IMR-90 (cell line): ENCODE measurements around the gene SLC44A5. TPM values are rescaled to one million over a fixed set of nuclear protein-coding genes. Genes with fewer than 3 reads are reported as not detected.
"Not testable (repeated sequence)": the region's sequence is repeated elsewhere in the genome, so short reads cannot be mapped to it uniquely, and the experiment has no call there.

Experiments used
- ATAC-seq: fragments of 200-7000 bp; cut with Tn5 transposase; 2 replicates; pipeline ENCODE4 v1.9.1; 2020; ENCODE audit warnings: low read depth, mild to moderate bottlenecking, moderate library complexity
- BruUV-seq: library from RNA; stranded (reverse); fragments of 400-500 nt; replicated peaks from 2 replicates; lab custom pipeline; 2021; lab: Mats Ljungman, UMichigan
- CTCF ChIA-PET: fragments of 300-600 bp; formaldehyde crosslinking; extraction: SDS; loops from one replicate; lab custom pipeline; 2021; ENCODE audit warnings: antibody characterized with exemption; lab: Yijun Ruan, JAX
- POLR2A ChIA-PET: fragments of 300-600 bp; sonication (Branson Sonifier 250); formaldehyde crosslinking; loops from one replicate; lab custom pipeline; 2022; ENCODE audit warnings: antibody characterized with exemption; ENCODE audit not compliant: unreplicated experiment; lab: Charles Lee
- DNase-seq: peaks from one replicate; pipeline ENCODE4 v3.0.0; 2013
- H2AFZ ChIP-seq: replicated peaks from 2 replicates; pipeline ENCODE3; 2013; ENCODE audit warnings: low read length, mild to moderate bottlenecking; ENCODE audit not compliant: poor library complexity
- H2AK5ac ChIP-seq: 2 replicates; pipeline ENCODE4 v1.6.1; 2013; ENCODE audit warnings: low read depth, low read length, inconsistent platforms
- H2AK9ac ChIP-seq: replicated peaks from 2 replicates; pipeline ENCODE3; 2013; ENCODE audit warnings: mild to moderate bottlenecking, low read depth, low read length, moderate library complexity; ENCODE audit not compliant: poor library complexity
- H2BK120ac ChIP-seq: 2 replicates; pipeline ENCODE4 v1.6.1; 2013; ENCODE audit warnings: low read depth, low read length, inconsistent platforms
- H2BK15ac ChIP-seq: 3 replicates; pipeline ENCODE4 v1.6.1; 2013; ENCODE audit warnings: low read depth, low read length, inconsistent platforms
- H2BK20ac ChIP-seq: 2 replicates; pipeline ENCODE4 v1.6.1; 2013; ENCODE audit warnings: low read depth, mild to moderate bottlenecking, inconsistent platforms, low read length, moderate library complexity
- H2BK5ac ChIP-seq: 2 replicates; pipeline ENCODE4 v1.6.1; 2013; ENCODE audit warnings: mild to moderate bottlenecking, low read depth, low read length, inconsistent platforms; ENCODE audit not compliant: poor library complexity, severe bottlenecking
- H3K14ac ChIP-seq: replicated peaks from 2 replicates; pipeline ENCODE4 v1.6.1; 2013; ENCODE audit warnings: low read depth, low read length, inconsistent platforms
- H3K18ac ChIP-seq: 2 replicates; pipeline ENCODE4 v1.6.1; 2013; ENCODE audit warnings: low read depth, low read length, control low read depth
- H3K23ac ChIP-seq: 2 replicates; pipeline ENCODE4 v1.6.1; 2013; ENCODE audit warnings: low read depth, low read length, inconsistent platforms
- H3K27ac ChIP-seq: 2 replicates; pipeline ENCODE4 v1.5.1; 2013; ENCODE audit warnings: mild to moderate bottlenecking, control low read depth, low read length; ENCODE audit not compliant: insufficient read depth
- H3K27me3 ChIP-seq: 2 replicates; pipeline ENCODE4 v1.6.1; 2013; ENCODE audit warnings: low read length; ENCODE audit not compliant: control insufficient read depth, insufficient read depth
- H3K36me3 ChIP-seq: 2 replicates; pipeline ENCODE4 v1.6.1; 2013; ENCODE audit warnings: low read length, mixed read lengths; ENCODE audit not compliant: control insufficient read depth, insufficient read depth
- H3K4ac ChIP-seq: 2 replicates; pipeline ENCODE4 v1.6.1; 2013; ENCODE audit warnings: low read depth, low read length, inconsistent platforms
- H3K4me1 ChIP-seq: 2 replicates; pipeline ENCODE4 v1.6.1; 2013; ENCODE audit warnings: low read length, mixed read lengths; ENCODE audit not compliant: control insufficient read depth, insufficient read depth
- H3K4me2 ChIP-seq: 2 replicates; pipeline ENCODE4 v1.6.1; 2013; ENCODE audit warnings: low read depth, mild to moderate bottlenecking, control low read depth, low read length, moderate library complexity
- H3K4me3 ChIP-seq: 2 replicates; pipeline ENCODE4 v1.5.1; 2013; ENCODE audit warnings: low read depth, mild to moderate bottlenecking, control low read depth, low read length, moderate library complexity; ENCODE audit not compliant: insufficient read depth
- H3K56ac ChIP-seq: 2 replicates; pipeline ENCODE4 v1.6.1; 2013; ENCODE audit warnings: low read length, inconsistent platforms; ENCODE audit not compliant: insufficient read depth; ENCODE audit errors: extremely low read depth
- H3K79me1 ChIP-seq, 2 experiments: 2 replicates each; pipeline ENCODE4 v1.6.1; 2013; ENCODE audit warnings: low read length in 2 of 2, inconsistent platforms in 1 of 2, low read depth in 1 of 2
- H3K9ac ChIP-seq: 2 replicates; pipeline ENCODE4 v1.6.1; 2013; ENCODE audit warnings: low read depth, low read length, control low read depth
- H3K9me1 ChIP-seq: 2 replicates; pipeline ENCODE4 v1.6.1; 2013; ENCODE audit warnings: low read length, inconsistent platforms; ENCODE audit not compliant: insufficient read depth
- H3K9me3 ChIP-seq: 2 replicates; pipeline ENCODE4 v1.6.1; 2013; ENCODE audit warnings: low read length; ENCODE audit not compliant: control insufficient read depth, insufficient read depth
- H4K20me1 ChIP-seq: 2 replicates; pipeline ENCODE4 v1.6.1; 2013; ENCODE audit warnings: low read length, inconsistent platforms; ENCODE audit not compliant: insufficient read depth
- H4K5ac ChIP-seq: 2 replicates; pipeline ENCODE4 v1.6.1; 2013; ENCODE audit warnings: mild to moderate bottlenecking, low read depth, low read length, control low read depth
- H4K8ac ChIP-seq, 2 experiments: 2 replicates each; pipeline ENCODE4 v1.6.1; 2013; ENCODE audit warnings: low read depth in 2 of 2, low read length in 2 of 2, control low read depth in 1 of 2, inconsistent platforms in 1 of 2
- H4K91ac ChIP-seq: 2 replicates; pipeline ENCODE4 v1.6.1; 2013; ENCODE audit warnings: low read depth, low read length, inconsistent platforms; ENCODE audit not compliant: insufficient read depth
- MAFK ChIP-seq: IDR thresholded peaks from 2 replicates; pipeline ENCODE4 v1.6.1; 2012; ENCODE audit warnings: low read depth, low read length, improper control_type of control experiment
- MXI1 ChIP-seq: IDR thresholded peaks from 2 replicates; pipeline ENCODE4 v1.6.1; 2012; ENCODE audit warnings: low read depth, mild to moderate bottlenecking, low read length, moderate library complexity, borderline replicate concordance
- WGBS, 2 experiments: methylation state at CpG; one replicate each; pipeline versions ENCODE4 v1.1.5 to v1.1.7; 2013; ENCODE audit warnings: missing lambda C conversion rate in 2 of 2; ENCODE audit not compliant: insufficient read length in 1 of 2; ENCODE audit errors: extremely low coverage in 2 of 2; 5-methylcytosine and 5-hydroxymethylcytosine counted together
- dilution Hi-C: fragments of 300-500 bp; cut with HindIII; formaldehyde crosslinking; loops from one replicate; pipeline ENCODE4 v1.14.3; 2018; ENCODE audit warnings: low sequenced_read_pairs; ENCODE audit not compliant: unreplicated experiment
- in situ Hi-C: fragments of 300-500 bp; cut with MboI; formaldehyde crosslinking; loops from 3 replicates; pipeline ENCODE4 v1.14.3; 2019; ENCODE audit warnings: low sequenced_read_pairs, inconsistent platforms, mixed read lengths
- intact Hi-C: fragments of 100-400 bp; cut with micrococcal nuclease; formaldehyde crosslinking; loops from 2 replicates; pipeline ENCODE4 v1.10.0; 2022
- polyA plus RNA-seq, 3 experiments: library from polyadenylated mRNA; depleted of rRNA; stranded (reverse); fragments of >200 nt; gene quantifications; 2 replicates each; pipeline ENCODE4 v1.2.3, GENCODE V29; 2012; ENCODE audit warnings: low replicate concordance in 1 of 3
- total RNA-seq: library from RNA; depleted of rRNA; stranded (reverse); fragments of >200 nt; gene quantifications from 2 replicates; pipeline ENCODE4 v1.2.3, GENCODE V29; 2012

Gene SLC44A5
- total and polyA plus RNA-seq, 2 of the 4 experiments (the other 2 are of a cell fraction) = under 0.01 TPM; not detected in 1

DNA sequence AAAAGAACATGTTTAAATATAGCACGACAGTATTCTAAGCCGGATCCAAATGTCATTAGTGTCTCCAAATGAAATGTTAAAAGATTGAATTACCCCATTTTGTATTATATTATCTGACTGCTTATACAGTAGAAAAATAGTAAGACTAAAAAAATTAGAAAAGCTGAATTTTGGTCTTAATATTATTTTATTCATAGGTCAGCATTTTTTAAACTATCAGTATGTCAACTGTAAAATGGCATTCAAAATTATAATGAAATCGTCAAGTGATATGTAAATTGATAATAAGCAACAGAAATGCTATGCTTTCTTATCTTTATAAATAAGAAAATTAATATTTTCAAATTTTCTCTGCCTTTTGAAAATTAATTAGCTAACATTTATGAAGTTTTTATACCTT lies 16.6 kb downstream of the SLC44A5 start:
- no peaks in the 10 kb centered on the region for H3K79me1 ChIP-seq
- H4K8ac ChIP-seq = no peak overlapping the region
- H3K27ac ChIP-seq = no peak overlapping the region
- no peaks in the 10 kb centered on the region for H3K4me1 ChIP-seq
- dilution Hi-C loops = no loop called here
- no peaks in the 10 kb centered on the region for H3K27me3 ChIP-seq
- H2BK120ac ChIP-seq = no peak overlapping the region
- H2AK5ac ChIP-seq = no peak overlapping the region
- H2BK15ac ChIP-seq = no peak overlapping the region
- H3K9me3 ChIP-seq = peaks cover 4% of the 10 kb centered on the region; the same call in 1 of the 2 replicates
- no peaks in the 10 kb centered on the region for H4K20me1 ChIP-seq
- no peak overlapping the region for H3K4ac ChIP-seq
- H4K5ac ChIP-seq = no peak overlapping the region
- POLR2A ChIA-PET = no interaction called here
- ATAC-seq = no peak
- BruUV-seq = no TSS peak
- H3K4me2 ChIP-seq = no peak overlapping the region
- intact Hi-C loops = no loop called here
- no CpG with 5 or more reads among the region's 3 CpGs for WGBS, 2 experiments
- H3K18ac ChIP-seq = no peak overlapping the region
- CTCF ChIA-PET = interaction anchor here (0.6 kb wide), 1 partner anchor 447 kb away, joined by 5 read pairs; no protein-coding TSS in a partner anchor
- no peak overlapping the region for H2AK9ac ChIP-seq
- H3K14ac ChIP-seq = no peak overlapping the region
- H3K36me3 ChIP-seq = no peaks in the 10 kb centered on the region
- no peak overlapping the region for H2AFZ ChIP-seq
- no peak overlapping the region for H2BK20ac ChIP-seq
- no peak for TF ChIP-seq MXI1
- peak; percentile 86 for TF ChIP-seq MAFK
- H3K9ac ChIP-seq = no peak overlapping the region
- H2BK5ac ChIP-seq = no peak overlapping the region
- no peak overlapping the region for H3K4me3 ChIP-seq
- in situ Hi-C loops = no loop called here
- DNase-seq = no peak
- no peak overlapping the region for H3K56ac ChIP-seq
- H3K23ac ChIP-seq = no peak overlapping the region
- no peak overlapping the region for H4K91ac ChIP-seq
- no peaks in the 10 kb centered on the region for H3K9me1 ChIP-seq

DNA sequence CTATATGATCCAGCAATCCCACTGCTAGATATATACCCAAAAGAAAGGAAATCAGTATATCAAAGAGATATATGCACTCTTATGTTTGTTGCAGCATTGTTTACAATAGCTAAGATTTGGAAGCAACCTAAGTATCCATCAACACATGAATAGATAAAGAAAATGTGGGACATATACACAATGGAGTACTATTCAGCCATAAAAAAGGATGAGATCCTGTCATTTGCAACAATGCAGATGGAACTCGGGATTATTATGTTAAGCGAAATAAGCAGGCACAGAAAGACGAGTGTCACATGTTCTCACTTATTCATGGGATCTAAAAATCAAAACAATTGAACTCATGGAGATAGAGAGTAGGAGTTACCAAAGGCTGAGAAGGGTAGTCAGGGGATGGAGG lies 17.5 kb downstream of the SLC44A5 start:
- H3K23ac ChIP-seq, ATAC-seq, BruUV-seq, H2AK9ac ChIP-seq, H3K14ac ChIP-seq, H3K27ac ChIP-seq, H3K79me1 ChIP-seq, H3K36me3 ChIP-seq, H3K56ac ChIP-seq, H3K4ac ChIP-seq, CTCF ChIA-PET, H3K9me3 ChIP-seq, H3K4me3 ChIP-seq, POLR2A ChIA-PET, in situ Hi-C loops, H2BK5ac ChIP-seq, H3K27me3 ChIP-seq, DNase-seq, H4K20me1 ChIP-seq, H2BK20ac ChIP-seq, H3K9me1 ChIP-seq, H4K5ac ChIP-seq, H2BK15ac ChIP-seq, H2BK120ac ChIP-seq, H4K91ac ChIP-seq, H3K4me1 ChIP-seq, dilution Hi-C loops, H3K18ac ChIP-seq, H2AK5ac ChIP-seq, intact Hi-C loops, H3K9ac ChIP-seq, H3K4me2 ChIP-seq, H4K8ac ChIP-seq, H2AFZ ChIP-seq: not testable (repeated sequence)
- WGBS, 2 experiments = no CpG with 5 or more reads among the region's 3 CpGs
